Measurements from ENCODE around the gene TMPRSS4.

DNA sequence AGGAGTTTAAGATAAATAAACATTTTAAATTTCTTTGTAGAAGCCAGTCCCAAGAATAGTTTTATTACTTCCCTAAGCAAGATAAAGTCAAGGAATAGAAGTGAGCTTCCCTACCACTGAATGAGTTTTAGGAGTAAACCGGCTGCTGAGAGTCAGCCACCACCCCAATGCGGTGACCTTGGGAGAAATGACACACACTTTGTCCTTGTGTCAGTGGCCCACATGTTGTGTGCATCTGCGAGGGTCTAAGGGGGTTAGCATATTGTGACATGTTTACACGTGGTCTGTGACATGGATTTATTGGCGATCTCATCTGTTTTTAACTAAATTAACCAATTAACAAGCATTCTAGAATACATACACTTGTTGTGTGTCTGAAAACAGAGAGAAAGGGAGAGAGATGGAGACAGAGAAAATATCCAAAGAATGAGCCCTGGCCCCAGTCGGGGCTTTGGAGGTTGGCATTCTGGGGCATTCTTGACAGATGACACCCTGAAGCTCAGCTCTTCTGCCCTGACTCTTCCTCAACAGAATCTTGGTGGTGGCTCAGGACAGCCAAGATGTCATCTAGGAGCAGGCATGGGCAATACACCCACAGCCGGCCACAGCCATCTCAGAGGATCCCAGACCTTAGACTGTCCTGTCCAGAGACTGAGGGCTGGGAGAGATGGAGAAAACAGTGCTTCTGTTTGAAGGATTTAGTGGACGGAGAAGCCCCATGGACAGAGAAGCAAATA lies 29.7 kb upstream of the TMPRSS4 start:
- TF ChIP-seq, protein P1, sequence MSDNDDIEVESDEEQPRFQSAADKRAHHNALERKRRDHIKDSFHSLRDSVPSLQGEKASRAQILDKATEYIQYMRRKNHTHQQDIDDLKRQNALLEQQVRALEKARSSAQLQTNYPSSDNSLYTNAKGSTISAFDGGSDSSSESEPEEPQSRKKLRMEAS (CRISPR knock-in tag; IDR thresholded peaks at IDR 0.05), result no peak
- TF ChIP-seq CTCF (IDR thresholded peaks at IDR 0.05), result no peak
- no peak for TF ChIP-seq GTF2I (CRISPR knock-in tag; conservative IDR thresholded peaks at IDR 0.05)
- TF ChIP-seq, protein P2, sequence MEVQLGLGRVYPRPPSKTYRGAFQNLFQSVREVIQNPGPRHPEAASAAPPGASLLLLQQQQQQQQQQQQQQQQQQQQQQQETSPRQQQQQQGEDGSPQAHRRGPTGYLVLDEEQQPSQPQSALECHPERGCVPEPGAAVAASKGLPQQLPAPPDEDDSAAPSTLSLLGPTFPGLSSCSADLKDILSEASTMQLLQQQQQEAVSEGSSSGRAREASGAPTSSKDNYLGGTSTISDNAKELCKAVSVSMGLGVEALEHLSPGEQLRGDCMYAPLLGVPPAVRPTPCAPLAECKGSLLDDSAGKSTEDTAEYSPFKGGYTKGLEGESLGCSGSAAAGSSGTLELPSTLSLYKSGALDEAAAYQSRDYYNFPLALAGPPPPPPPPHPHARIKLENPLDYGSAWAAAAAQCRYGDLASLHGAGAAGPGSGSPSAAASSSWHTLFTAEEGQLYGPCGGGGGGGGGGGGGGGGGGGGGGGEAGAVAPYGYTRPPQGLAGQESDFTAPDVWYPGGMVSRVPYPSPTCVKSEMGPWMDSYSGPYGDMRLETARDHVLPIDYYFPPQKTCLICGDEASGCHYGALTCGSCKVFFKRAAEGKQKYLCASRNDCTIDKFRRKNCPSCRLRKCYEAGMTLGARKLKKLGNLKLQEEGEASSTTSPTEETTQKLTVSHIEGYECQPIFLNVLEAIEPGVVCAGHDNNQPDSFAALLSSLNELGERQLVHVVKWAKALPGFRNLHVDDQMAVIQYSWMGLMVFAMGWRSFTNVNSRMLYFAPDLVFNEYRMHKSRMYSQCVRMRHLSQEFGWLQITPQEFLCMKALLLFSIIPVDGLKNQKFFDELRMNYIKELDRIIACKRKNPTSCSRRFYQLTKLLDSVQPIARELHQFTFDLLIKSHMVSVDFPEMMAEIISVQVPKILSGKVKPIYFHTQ (CRISPR knock-in tag; IDR thresholded peaks at IDR 0.05), result no peak
- TF ChIP-seq, protein P3, sequence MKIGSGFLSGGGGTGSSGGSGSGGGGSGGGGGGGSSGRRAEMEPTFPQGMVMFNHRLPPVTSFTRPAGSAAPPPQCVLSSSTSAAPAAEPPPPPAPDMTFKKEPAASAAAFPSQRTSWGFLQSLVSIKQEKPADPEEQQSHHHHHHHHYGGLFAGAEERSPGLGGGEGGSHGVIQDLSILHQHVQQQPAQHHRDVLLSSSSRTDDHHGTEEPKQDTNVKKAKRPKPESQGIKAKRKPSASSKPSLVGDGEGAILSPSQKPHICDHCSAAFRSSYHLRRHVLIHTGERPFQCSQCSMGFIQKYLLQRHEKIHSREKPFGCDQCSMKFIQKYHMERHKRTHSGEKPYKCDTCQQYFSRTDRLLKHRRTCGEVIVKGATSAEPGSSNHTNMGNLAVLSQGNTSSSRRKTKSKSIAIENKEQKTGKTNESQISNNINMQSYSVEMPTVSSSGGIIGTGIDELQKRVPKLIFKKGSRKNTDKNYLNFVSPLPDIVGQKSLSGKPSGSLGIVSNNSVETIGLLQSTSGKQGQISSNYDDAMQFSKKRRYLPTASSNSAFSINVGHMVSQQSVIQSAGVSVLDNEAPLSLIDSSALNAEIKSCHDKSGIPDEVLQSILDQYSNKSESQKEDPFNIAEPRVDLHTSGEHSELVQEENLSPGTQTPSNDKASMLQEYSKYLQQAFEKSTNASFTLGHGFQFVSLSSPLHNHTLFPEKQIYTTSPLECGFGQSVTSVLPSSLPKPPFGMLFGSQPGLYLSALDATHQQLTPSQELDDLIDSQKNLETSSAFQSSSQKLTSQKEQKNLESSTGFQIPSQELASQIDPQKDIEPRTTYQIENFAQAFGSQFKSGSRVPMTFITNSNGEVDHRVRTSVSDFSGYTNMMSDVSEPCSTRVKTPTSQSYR (CRISPR knock-in tag; IDR thresholded peaks at IDR 0.05), result no peak
- no peak for TF ChIP-seq ZBTB21 (CRISPR knock-in tag; IDR thresholded peaks at IDR 0.05; ENCODE audit: borderline replicate concordance)

All from WTC11 (cell line).